GM21576 (cell line): ENCODE measurements around the gene MYPN.
A peak's percentile ranks its signal among the peaks of the same experiment; 100 is the strongest.
"Not testable (repeated sequence)": the region's sequence is repeated elsewhere in the genome, so short reads cannot be mapped to it uniquely, and the experiment has no call there.

Experiments
- ATAC-seq: cut with Tn5 transposase; IDR thresholded peaks from one replicate; pipeline ENCODE4 v1.9.1; 2021; ENCODE audit warnings: mild to moderate bottlenecking, moderate library complexity; ENCODE audit not compliant: unreplicated experiment

MYPN gene

DNA sequence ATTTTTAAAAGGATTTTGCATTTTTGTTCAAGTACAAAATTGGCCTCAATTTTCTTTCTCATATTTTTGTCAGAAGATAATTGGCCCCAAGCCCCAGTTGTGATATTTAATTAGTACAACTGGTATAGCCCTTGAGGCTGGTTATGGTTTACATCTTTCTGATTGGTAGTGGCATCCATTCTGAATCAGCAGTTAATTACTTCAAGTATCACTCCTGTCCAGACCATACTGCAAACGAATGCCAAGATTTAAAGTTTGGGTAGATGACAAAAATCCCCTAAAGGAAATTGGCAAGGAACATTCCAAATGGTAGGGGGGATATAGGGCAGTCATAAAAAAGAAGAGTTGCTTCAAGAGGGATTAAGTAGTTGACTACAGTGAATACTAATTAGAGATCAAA is 23.1 kb downstream of the MYPN start:
- ATAC-seq = no peak

- no peak for ATAC-seq
These were observed 24.2 kb downstream of the MYPN start for GRCh38 chr10:68133523-68133922.

GRCh38 chr10:68135362-68135761 is 26.1 kb downstream of the MYPN start:
- ATAC-seq = no peak

- ATAC-seq = no peak
These were observed 26.9 kb downstream of the MYPN start for GRCh38 chr10:68135922-68136792.

DNA sequence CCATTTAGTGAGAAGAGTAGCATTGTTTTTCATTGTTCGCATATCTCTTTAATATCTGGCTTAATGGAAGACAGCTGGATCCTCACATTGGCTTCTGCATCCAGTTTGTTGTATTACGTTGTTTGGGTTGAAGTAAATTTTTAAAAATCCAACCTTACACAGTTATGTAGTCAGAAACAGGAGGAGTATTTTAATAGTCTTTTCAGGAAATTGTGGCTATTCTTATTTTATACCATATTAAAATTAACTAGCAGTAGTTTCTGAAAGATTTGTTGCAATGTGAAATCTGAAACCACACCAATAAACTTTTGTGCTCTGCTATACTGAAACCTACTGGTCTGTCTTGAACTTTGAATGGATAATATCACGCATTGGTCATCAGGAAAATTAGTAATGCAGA is 27.9 kb downstream of the MYPN start:
- no peak for ATAC-seq

GRCh38 chr10:68138526-68138925 is 29.2 kb downstream of the MYPN start:
- ATAC-seq = no peak

DNA sequence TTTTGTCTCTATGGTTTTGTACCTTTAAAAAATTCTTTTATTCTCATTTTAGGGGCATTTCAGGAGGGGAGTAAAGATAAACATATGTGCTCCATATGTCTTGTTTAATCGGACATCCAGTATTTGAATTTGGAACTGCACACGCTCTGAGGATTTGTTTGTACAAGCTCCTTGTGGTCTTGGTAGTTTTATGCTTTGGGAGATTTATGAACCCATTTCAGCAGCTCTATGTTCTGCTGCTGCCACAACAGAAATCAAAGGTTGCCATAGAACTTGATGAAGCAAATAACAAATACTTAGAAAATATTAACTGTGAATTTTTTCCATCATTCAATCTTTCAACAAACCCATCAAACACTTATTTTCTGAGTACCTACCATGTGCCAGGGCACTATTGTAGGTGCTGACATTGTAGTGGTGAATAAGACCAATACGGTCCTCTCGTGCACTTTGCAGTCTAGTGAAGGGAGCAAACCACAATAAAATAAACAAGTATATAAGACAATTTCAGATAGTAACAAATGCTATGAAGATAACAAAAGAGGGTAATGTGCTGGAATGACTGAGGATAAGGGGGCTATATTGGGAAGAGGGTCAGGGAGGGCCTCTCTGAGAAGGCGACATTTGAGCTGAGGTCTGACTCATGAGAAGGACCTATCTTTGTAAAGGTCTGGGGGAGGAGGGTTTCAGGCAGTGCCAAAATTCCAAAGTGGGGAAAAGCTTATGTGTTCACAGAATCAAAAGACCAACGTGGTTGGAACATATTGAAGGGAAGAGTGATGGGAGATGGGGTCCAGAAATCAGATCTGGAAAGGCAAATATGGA is 30.4 kb downstream of the MYPN start:
- ATAC-seq = no peak

DNA sequence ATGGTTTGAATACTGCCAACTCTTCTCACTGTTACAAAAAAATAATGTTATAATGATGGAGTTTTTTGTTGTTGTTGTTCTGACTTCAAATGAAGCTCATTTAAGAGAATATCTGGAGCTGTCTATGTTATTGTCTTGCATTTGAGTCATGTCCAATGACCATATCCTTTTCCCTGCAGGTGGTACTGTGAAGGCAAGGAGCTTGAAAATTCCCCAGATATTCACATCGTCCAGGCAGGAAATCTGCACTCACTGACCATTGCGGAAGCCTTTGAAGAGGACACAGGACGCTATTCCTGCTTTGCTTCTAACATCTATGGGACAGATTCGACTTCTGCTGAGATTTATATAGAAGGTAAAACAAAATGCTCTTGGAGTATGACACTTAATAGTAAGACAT is 33.5 kb downstream of the MYPN start:
- ATAC-seq = no peak

DNA sequence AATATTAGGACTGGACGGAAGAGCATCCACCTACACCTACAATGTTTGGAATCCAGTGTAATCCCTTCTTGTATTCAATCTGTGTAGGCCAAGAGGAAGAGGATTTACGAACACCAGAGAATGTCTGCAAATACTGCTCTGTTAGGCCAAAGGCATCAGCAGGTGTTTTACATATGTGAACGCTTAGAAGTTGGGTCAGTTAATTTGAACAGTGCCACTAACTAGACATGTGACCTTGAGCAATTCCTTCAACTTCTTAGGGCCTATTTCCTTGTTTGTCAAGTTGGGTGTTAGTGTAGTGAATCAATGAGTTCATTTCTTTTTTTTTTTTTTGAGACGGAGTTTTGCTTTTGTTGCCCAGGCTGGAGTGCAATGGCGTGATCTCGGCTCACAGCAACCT is 35.4 kb downstream of the MYPN start:
- no peak for ATAC-seq

GRCh38 chr10:68145705-68146104 is 36.4 kb downstream of the MYPN start:
- ATAC-seq = no peak

GRCh38 chr10:68146133-68146532 is 36.8 kb downstream of the MYPN start:
- no peak for ATAC-seq

DNA sequence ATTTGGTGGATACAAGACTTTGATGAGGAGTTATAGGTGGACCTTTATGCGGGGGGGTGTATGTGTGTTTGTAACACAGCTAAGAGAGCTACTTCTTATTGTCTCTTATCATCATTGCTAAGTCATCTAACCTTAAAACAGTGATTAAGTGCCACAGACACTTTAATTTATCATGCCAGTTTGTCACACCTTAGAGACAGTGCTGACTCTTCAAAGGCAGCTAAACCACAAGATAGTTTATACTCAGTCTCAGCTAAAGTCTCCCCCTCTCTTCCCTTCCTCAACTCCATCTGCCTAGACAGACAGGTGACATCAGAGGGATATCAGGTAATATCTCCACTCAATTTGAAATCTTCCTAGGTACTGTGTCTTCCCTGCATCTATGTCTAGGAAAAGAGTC is 42.2 kb downstream of the MYPN start:
- ATAC-seq = no peak

DNA sequence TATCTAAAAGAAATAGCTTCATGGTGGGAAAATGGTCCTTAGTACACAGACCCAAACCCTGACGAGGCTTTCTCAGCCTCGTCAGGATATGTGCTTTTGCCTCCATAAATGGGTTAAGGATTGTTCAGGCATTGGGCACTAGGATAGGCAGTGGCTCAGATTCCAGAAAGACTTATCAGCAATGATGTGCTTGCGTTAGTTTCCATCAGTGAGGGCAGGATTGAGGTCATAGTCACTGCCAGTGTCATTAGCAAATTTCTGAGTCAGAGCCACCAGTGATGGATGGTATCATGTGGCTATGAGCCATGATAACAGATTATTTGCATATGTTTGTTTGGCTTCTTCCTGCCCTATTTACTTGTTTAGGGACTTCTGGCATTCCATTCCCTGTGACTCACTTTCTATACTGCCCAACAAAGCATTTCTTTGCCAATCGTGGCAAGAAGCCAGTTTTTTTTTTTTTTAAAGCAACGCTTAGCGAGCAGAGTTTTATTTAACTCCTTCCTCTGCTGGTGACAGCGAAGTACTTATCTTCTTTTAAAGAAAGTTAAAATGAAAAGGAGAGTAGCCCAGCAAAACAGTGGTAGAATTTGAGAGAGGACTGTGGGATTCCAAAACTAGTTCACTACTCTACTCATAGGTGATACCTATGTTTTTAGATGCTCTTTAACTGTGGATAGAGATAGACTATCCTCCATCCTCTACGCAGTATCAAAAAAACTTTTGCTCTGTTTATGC is 44.4 kb downstream of the MYPN start:
- no peak for ATAC-seq

DNA sequence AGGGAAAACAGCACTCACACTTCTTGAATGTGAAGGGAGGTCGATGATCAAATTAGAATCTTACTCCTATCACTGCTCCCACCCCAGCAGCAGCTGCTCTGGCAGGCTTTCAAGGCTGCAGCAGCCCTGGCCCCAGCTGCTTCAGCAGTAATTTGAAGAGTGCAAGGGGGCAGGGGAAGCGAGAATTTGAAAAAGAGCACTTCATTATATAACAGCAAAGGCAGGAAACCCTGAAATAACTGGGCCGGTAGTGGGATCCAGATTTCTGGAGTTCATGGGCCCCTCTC is 44.9 kb downstream of the MYPN start:
- no peak for ATAC-seq

- ATAC-seq = no peak
These were observed 46.4 kb downstream of the MYPN start for GRCh38 chr10:68155615-68156210.

- ATAC-seq = no peak
These were observed 47.3 kb downstream of the MYPN start for GRCh38 chr10:68156373-68157185.

- not testable (repeated sequence) for ATAC-seq
These were observed 48.2 kb downstream of the MYPN start for GRCh38 chr10:68157522-68157921.

DNA sequence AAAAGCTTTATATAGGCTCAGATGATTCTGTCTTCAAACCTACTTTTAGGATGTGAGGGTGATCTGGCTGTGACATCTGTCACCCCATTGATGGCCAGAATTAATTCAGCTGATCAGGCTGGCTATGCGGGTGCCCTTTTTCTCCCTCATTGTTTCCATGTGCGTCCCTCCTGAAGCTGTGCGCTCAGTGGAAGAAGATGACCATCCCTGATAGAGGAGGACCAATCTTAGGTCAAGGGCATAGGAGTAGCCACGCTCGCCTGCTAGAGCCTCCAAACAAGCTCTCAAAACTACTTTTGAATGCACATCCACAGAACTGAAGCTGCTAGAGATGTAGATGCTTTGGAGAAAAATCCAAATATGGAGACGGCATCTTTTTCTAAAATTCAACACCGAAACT is 48.7 kb downstream of the MYPN start:
- ATAC-seq = no peak

- ATAC-seq = peak; percentile 94
These were observed 54.4 kb downstream of the MYPN start for GRCh38 chr10:68163735-68164134.

DNA sequence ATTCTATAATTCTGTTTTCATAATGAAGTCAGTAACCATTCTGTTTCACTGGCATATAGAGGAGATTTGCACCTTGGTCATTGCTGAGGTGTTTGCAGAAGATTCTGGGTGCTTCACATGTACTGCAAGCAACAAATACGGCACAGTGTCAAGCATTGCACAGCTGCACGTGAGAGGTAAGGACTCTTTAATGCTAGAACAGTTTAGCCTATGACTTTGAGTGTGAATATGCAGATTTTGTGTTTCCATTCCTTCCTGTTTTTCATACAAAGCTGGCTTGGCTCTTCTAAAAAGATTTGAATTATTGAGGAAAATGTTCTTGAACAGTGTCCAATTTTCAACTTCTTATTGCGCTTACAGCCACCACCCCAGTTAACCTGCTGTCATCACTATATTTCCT is 56.4 kb downstream of the MYPN start:
- no peak for ATAC-seq
